NK-92 (cell line): ENCODE measurements around the gene TTC28.
"Not testable (repeated sequence)": the region's sequence is repeated elsewhere in the genome, so short reads cannot be mapped to it uniquely, and the experiment has no call there.

Experiments used
- DNase-seq: peaks from one replicate; lab custom pipeline; 2025; ENCODE audit not compliant: unreplicated experiment; lab: John Stamatoyannopoulos, UW

The TTC28 gene

DNA sequence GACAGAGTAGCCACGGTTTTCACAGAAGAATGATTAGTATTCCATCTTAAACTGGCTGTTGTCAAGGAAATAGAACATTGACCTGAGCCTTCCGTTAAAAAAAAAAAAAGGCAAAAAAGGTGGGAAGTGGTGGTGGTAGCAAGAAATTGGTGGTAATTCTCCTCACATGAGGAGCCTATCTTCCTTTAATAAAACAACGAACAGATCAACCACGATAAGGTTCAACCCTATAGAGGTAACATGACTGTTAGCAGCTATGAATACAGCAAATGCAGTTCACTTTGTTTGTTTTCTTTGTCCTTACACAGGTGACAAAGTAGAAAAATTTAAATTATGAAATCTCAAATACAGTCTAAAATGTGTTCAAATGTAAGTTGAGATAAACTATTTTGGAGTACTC is 181.6 kb downstream of the TTC28 start:
- no peak for DNase-seq

- DNase-seq = no peak
These were observed 182.5 kb downstream of the TTC28 start for GRCh38 chr22:28497188-28497587.

DNA sequence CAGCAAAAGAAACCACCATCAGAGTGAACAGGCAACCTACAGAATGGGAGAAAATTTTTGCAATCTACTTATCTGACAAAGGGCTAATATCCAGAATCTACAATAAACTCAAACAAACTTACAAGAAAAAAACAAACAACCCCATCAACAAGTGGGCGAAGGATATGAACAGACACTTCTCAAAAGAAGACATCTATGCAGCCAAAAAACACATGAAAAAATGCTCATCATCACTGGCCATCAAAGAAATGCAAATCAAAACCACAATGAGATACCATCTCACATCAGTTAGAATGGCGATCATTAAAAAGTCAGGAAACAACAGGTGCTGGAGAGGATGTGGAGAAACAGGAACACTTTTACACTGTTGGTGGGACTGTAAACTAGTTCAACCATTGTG is 188.4 kb downstream of the TTC28 start:
- DNase-seq = not testable (repeated sequence)

DNA sequence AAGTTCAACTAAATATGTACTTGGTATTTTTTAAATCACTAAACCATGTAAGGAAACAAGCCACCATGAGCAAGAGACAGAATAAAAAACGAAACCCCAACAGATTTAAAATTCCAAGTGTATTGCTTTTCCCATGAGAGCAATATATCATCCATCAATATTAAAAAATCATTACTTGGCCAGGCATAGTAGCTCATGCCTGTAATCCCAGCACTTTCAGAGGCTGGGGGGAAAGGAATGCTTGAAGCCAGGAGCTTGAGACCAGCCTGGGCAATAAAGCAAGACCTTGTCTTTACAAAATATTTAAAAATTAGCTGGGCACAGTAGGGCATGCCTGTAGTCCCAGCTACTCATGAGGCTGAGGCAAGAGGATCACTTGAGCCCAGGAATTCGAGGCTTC is 190.8 kb downstream of the TTC28 start:
- DNase-seq = no peak

DNA sequence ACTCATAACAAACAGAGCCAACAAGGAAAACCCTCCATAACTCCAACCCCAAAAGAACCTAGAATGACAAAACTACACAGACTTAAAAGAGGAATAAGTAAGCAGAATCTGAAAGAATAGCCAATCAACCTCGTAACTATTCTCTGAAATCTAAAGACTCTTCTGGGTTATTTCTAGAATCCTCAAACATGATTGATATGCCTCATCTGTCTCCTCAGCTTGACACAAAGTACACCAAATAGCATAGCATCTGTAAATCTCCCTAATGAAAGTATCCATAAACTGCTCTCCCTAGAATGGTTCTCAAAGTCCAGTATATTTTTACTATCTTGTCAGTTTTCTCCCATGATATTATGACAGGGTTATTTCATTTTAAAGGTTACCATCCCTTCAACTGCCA is 195.0 kb downstream of the TTC28 start:
- no peak for DNase-seq

- DNase-seq = no peak
These were observed 197.9 kb downstream of the TTC28 start for GRCh38 chr22:28481725-28482124.

GRCh38 chr22:28480000-28480715 is 199.5 kb downstream of the TTC28 start:
- DNase-seq = no peak

DNA sequence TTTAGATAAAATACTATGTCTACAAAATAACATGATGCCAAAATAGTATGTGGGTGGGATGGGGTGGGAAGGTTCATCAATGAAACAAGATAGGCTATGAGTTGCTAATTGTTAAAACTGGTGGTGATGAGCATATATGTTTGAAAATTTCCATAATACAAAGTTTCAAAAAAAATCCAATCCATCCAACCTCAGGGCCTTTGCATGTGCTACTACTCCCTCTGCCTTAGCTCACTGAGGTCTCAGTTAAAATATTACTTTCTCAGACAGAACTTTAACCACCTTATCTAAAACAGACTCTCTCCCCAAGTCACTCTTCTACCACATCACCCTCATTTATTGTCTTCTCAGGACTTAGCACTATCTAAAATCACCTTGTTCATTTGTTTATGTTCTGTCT is 201.1 kb downstream of the TTC28 start:
- no peak for DNase-seq

- no peak for DNase-seq
These were observed 202.1 kb downstream of the TTC28 start for GRCh38 chr22:28477556-28477955.

GRCh38 chr22:28474330-28474729 is 205.3 kb downstream of the TTC28 start:
- no peak for DNase-seq

DNA sequence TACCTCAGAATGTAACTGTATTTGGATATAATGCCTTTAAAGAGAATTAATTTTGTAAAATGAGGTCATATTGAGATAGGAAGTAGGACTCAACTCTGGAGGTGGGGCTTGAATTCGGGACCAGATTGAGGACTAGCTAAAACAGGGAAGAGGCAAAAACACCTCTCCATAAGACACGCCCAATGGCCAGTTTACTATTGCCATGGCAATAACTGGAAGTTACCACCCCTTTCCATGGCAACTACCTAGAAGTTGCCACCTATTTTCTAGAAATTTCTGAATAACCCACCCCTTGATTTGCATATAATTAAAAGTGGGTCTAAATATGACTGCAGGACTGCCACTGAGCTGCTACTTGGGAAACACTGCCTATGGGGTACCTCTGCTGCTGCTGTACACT is 206.4 kb downstream of the TTC28 start:
- DNase-seq = no peak

- DNase-seq = not testable (repeated sequence)
These were observed 212.6 kb downstream of the TTC28 start for GRCh38 chr22:28467055-28467454.

DNA sequence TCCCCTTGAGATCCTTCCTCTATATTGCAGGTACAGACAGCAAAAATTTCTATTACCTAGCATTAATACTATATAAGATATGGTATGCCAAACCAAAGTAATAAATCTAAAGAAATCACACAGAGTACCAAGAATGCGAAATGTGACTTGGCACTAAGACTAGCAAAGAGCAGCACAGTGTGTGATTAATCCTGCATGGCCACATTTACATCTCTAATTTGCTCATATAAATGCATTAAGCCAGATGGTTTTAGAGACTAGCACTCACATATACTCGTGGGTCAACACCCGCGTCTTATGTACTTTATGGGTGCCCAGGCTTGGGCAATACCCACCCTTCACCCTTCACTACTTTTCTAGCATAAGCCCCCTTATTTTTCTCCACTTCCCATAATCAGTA is 213.2 kb downstream of the TTC28 start:
- no peak for DNase-seq

GRCh38 chr22:28465841-28466240 is 213.8 kb downstream of the TTC28 start:
- no peak for DNase-seq

DNA sequence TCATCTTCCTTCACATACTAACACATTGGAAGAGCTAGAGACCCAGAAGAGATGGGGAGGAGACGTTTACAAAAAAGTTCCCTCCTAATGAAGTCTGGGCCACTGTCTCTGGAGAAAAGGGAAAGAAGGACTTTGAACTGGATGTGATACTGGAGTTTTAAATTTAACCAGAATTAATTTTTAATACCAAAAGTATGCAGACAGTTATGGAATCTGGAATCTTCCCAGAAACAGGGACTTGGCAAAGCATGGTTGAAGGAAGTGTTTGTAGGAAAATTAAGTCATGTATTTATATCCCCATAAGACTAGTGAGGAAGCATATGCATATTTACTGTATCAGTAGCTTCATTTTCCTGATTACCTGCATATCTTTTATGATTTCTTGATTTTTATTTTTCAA is 215.5 kb downstream of the TTC28 start:
- DNase-seq = no peak

GRCh38 chr22:28463408-28463807 is 216.2 kb downstream of the TTC28 start:
- DNase-seq = not testable (repeated sequence)

DNA sequence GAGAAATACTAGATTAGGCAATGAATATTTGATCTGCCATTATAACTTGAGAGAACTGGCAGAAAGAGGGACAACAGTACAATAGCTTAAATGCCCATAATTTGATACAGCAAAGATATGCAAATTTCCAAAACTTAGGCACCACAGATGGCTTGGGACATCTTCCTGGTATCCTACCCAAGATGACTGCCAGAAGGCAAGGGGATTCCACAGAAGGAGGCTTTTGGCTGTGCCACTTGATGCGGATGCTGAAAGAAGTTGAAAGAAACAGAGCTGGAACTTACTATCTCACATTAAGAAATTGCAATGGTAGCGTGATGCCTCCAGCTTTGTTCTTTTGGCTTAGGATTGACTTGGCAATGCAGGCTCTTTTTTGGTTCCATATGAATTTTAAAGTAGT is 216.7 kb downstream of the TTC28 start:
- DNase-seq = no peak

- DNase-seq = no peak
These were observed 217.6 kb downstream of the TTC28 start for GRCh38 chr22:28462041-28462440.

GRCh38 chr22:28454431-28455064 is 225.1 kb downstream of the TTC28 start:
- DNase-seq = no peak

DNA sequence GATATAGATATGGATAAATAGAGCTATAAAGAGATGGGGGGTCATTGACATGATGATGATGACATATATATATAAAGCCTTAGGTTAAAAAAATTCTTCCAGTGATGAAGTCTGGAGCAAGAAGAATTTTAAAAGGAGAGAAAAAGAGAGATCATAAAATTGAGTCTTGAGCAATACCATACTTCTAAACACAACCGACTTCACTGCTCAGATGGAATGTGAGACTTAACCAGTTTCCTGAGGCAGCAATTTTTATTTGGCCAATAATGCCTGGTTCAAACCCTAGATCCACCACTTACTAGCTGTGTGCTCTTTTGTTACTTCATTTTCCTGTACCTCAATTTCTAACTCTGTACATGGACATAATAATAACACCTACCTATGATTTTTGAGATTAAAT is 229.5 kb downstream of the TTC28 start:
- DNase-seq = no peak

- DNase-seq = no peak
These were observed 230.6 kb downstream of the TTC28 start for GRCh38 chr22:28449041-28449440.

- DNase-seq = no peak
These were observed 231.0 kb downstream of the TTC28 start for GRCh38 chr22:28448625-28449024.

GRCh38 chr22:28444659-28445058 is 235.0 kb downstream of the TTC28 start:
- no peak for DNase-seq
